ENCODE results near the gene ARL6IP5. TPM values are rescaled to one million over a fixed set of nuclear protein-coding genes. Genes with fewer than 3 reads are reported as not detected.

ARL6IP5 gene
- polyA plus RNA-seq, 2 donors, result 46.9 to 59.0 TPM

GRCh38 chr3:69096299-69096698, 11.6 kb downstream of the ARL6IP5 start:
- H3K27ac ChIP-seq (ENCODE audit: low read depth in 2 of 2, low read length in 1 of 2), result no peak overlapping the region
- H3K4me1 ChIP-seq (ENCODE audit: control insufficient read depth in 2 of 2, insufficient read depth in 2 of 2, low read length in 1 of 2), result peaks cover 2 to 6% of the 10 kb centered on the region in 2 donors
- H3K9me3 ChIP-seq (ENCODE audit: control insufficient read depth in 2 of 2, insufficient read depth in 1 of 2, low read depth in 1 of 2, low read length in 1 of 2), result no peaks in the 10 kb centered on the region
- H3K27me3 ChIP-seq (ENCODE audit: control insufficient read depth in 1 of 2, insufficient read depth in 2 of 2, low read length in 2 of 2), result no peaks in the 10 kb centered on the region
- no peaks in the 10 kb centered on the region for H3K36me3 ChIP-seq (ENCODE audit: control insufficient read depth in 2 of 2, insufficient read depth in 2 of 2, low read length in 1 of 2)
- WGBS, 2 donors, result 89 to 90% methylated on average over 2 to 5 of the region's 5 CpGs
- no peak overlapping the region for H3K4me3 ChIP-seq (ENCODE audit: low read depth in 1 of 2, low read length in 2 of 2)

- no peaks in the 10 kb centered on the region for H3K9me3 ChIP-seq (ENCODE audit: control insufficient read depth in 2 of 2, insufficient read depth in 1 of 2, low read depth in 1 of 2, low read length in 1 of 2)
- H3K27ac ChIP-seq (ENCODE audit: low read depth in 2 of 2, low read length in 1 of 2), result peak overlapping the region in 1 of 2 donors; percentile 7
- H3K4me3 ChIP-seq (ENCODE audit: low read depth in 1 of 2, low read length in 2 of 2), result no peak overlapping the region
- no peaks in the 10 kb centered on the region for H3K27me3 ChIP-seq (ENCODE audit: control insufficient read depth in 1 of 2, insufficient read depth in 2 of 2, low read length in 2 of 2)
- H3K4me1 ChIP-seq (ENCODE audit: control insufficient read depth in 2 of 2, insufficient read depth in 2 of 2, low read length in 1 of 2), result peaks cover 2 to 6% of the 10 kb centered on the region in 2 donors
- peaks cover 4 to 6% of the 10 kb centered on the region in 2 donors for H3K36me3 ChIP-seq (ENCODE audit: control insufficient read depth in 2 of 2, insufficient read depth in 2 of 2, low read length in 1 of 2)
- 79 to 86% methylated on average over 9 of the region's 9 CpGs for WGBS, 2 donors
Measured at GRCh38 chr3:69097407-69098086, 12.8 kb downstream of the ARL6IP5 start.

- Histone ChIP-seq H3K4me3 (ENCODE audit: low read depth in 1 of 2, low read length in 2 of 2) (no peak overlapping the region), H3K27ac (ENCODE audit: low read depth in 2 of 2, low read length in 1 of 2) (no peak overlapping the region), H3K36me3 (ENCODE audit: control insufficient read depth in 2 of 2, insufficient read depth in 2 of 2, low read length in 1 of 2) (peaks cover 11 to 12% of the 10 kb centered on the region in 2 donors), H3K4me1 (ENCODE audit: control insufficient read depth in 2 of 2, insufficient read depth in 2 of 2, low read length in 1 of 2) (no peaks in the 10 kb centered on the region), H3K27me3 (ENCODE audit: control insufficient read depth in 1 of 2, insufficient read depth in 2 of 2, low read length in 2 of 2) (no peaks in the 10 kb centered on the region), H3K9me3 (ENCODE audit: control insufficient read depth in 2 of 2, insufficient read depth in 1 of 2, low read depth in 1 of 2, low read length in 1 of 2) (no peaks in the 10 kb centered on the region)
- 91% methylated on average over 4 of the region's 4 CpGs for WGBS, 2 donors
Measured at GRCh38 chr3:69099576-69099975, 14.8 kb downstream of the ARL6IP5 start.

- H3K27ac ChIP-seq (ENCODE audit: low read depth in 2 of 2, low read length in 1 of 2), result no peak overlapping the region
- H3K9me3 ChIP-seq (ENCODE audit: control insufficient read depth in 2 of 2, insufficient read depth in 1 of 2, low read depth in 1 of 2, low read length in 1 of 2), result no peaks in the 10 kb centered on the region
- no peaks in the 10 kb centered on the region for H3K4me1 ChIP-seq (ENCODE audit: control insufficient read depth in 2 of 2, insufficient read depth in 2 of 2, low read length in 1 of 2)
- no peak overlapping the region for H3K4me3 ChIP-seq (ENCODE audit: low read depth in 1 of 2, low read length in 2 of 2)
- 90 to 96% methylated on average over 4 of the region's 4 CpGs for WGBS, 2 donors
- peaks cover 11 to 13% of the 10 kb centered on the region in 2 donors for H3K36me3 ChIP-seq (ENCODE audit: control insufficient read depth in 2 of 2, insufficient read depth in 2 of 2, low read length in 1 of 2)
- H3K27me3 ChIP-seq (ENCODE audit: control insufficient read depth in 1 of 2, insufficient read depth in 2 of 2, low read length in 2 of 2), result no peaks in the 10 kb centered on the region
Measured at GRCh38 chr3:69102384-69102783, 17.6 kb downstream of the ARL6IP5 start.

- WGBS, 2 donors, result 81 to 87% methylated on average over 3 of the region's 3 CpGs
- Histone ChIP-seq H3K36me3 (ENCODE audit: control insufficient read depth in 2 of 2, insufficient read depth in 2 of 2, low read length in 1 of 2) (peaks cover 11 to 13% of the 10 kb centered on the region in 2 donors), H3K27ac (ENCODE audit: low read depth in 2 of 2, low read length in 1 of 2) (no peak overlapping the region)
Measured at GRCh38 chr3:69103123-69103522, 18.4 kb downstream of the ARL6IP5 start.

GRCh38 chr3:69104586-69104985, 19.8 kb downstream of the ARL6IP5 start:
- no peak overlapping the region for H3K27ac ChIP-seq (ENCODE audit: low read depth in 2 of 2, low read length in 1 of 2)
- no peaks in the 10 kb centered on the region for H3K27me3 ChIP-seq (ENCODE audit: control insufficient read depth in 1 of 2, insufficient read depth in 2 of 2, low read length in 2 of 2)
- H3K4me3 ChIP-seq (ENCODE audit: low read depth in 1 of 2, low read length in 2 of 2), result no peak overlapping the region
- H3K9me3 ChIP-seq (ENCODE audit: control insufficient read depth in 2 of 2, insufficient read depth in 1 of 2, low read depth in 1 of 2, low read length in 1 of 2), result no peaks in the 10 kb centered on the region
- H3K4me1 ChIP-seq (ENCODE audit: control insufficient read depth in 2 of 2, insufficient read depth in 2 of 2, low read length in 1 of 2), result no peaks in the 10 kb centered on the region
- WGBS, 2 donors, result 76 to 77% methylated on average over 8 of the region's 8 CpGs
- H3K36me3 ChIP-seq (ENCODE audit: control insufficient read depth in 2 of 2, insufficient read depth in 2 of 2, low read length in 1 of 2), result peaks cover 11 to 13% of the 10 kb centered on the region in 2 donors

More at GRCh38 chr3:69103123-69103522, 18.4 kb downstream of the ARL6IP5 start:
- H3K4me3 ChIP-seq (ENCODE audit: low read depth in 1 of 2, low read length in 2 of 2), result no peak overlapping the region
- H3K4me1 ChIP-seq (ENCODE audit: control insufficient read depth in 2 of 2, insufficient read depth in 2 of 2, low read length in 1 of 2), result no peaks in the 10 kb centered on the region
- H3K9me3 ChIP-seq (ENCODE audit: control insufficient read depth in 2 of 2, insufficient read depth in 1 of 2, low read depth in 1 of 2, low read length in 1 of 2), result no peaks in the 10 kb centered on the region
- no peaks in the 10 kb centered on the region for H3K27me3 ChIP-seq (ENCODE audit: control insufficient read depth in 1 of 2, insufficient read depth in 2 of 2, low read length in 2 of 2)

GRCh38 chr3:69105320-69105719, 20.6 kb downstream of the ARL6IP5 start:
- Histone ChIP-seq H3K36me3 (ENCODE audit: control insufficient read depth in 2 of 2, insufficient read depth in 2 of 2, low read length in 1 of 2) (peaks cover 11 to 13% of the 10 kb centered on the region in 2 donors), H3K27ac (ENCODE audit: low read depth in 2 of 2, low read length in 1 of 2) (no peak overlapping the region), H3K4me1 (ENCODE audit: control insufficient read depth in 2 of 2, insufficient read depth in 2 of 2, low read length in 1 of 2) (no peaks in the 10 kb centered on the region), H3K9me3 (ENCODE audit: control insufficient read depth in 2 of 2, insufficient read depth in 1 of 2, low read depth in 1 of 2, low read length in 1 of 2) (no peaks in the 10 kb centered on the region), H3K27me3 (ENCODE audit: control insufficient read depth in 1 of 2, insufficient read depth in 2 of 2, low read length in 2 of 2) (no peaks in the 10 kb centered on the region), H3K4me3 (ENCODE audit: low read depth in 1 of 2, low read length in 2 of 2) (no peak overlapping the region)
- 47 to 52% methylated on average over 3 of the region's 3 CpGs for WGBS, 2 donors

GRCh38 chr3:69107841-69108240, 23.1 kb downstream of the ARL6IP5 start:
- Histone ChIP-seq H3K27ac (ENCODE audit: low read depth in 2 of 2, low read length in 1 of 2) (no peak overlapping the region), H3K36me3 (ENCODE audit: control insufficient read depth in 2 of 2, insufficient read depth in 2 of 2, low read length in 1 of 2) (peaks cover 6 to 8% of the 10 kb centered on the region in 2 donors), H3K9me3 (ENCODE audit: control insufficient read depth in 2 of 2, insufficient read depth in 1 of 2, low read depth in 1 of 2, low read length in 1 of 2) (no peaks in the 10 kb centered on the region), H3K4me3 (ENCODE audit: low read depth in 1 of 2, low read length in 2 of 2) (no peak overlapping the region), H3K4me1 (ENCODE audit: control insufficient read depth in 2 of 2, insufficient read depth in 2 of 2, low read length in 1 of 2) (no peaks in the 10 kb centered on the region), H3K27me3 (ENCODE audit: control insufficient read depth in 1 of 2, insufficient read depth in 2 of 2, low read length in 2 of 2) (no peaks in the 10 kb centered on the region)
- 68 to 77% methylated on average over 5 of the region's 5 CpGs for WGBS, 2 donors

- Histone ChIP-seq H3K9me3 (ENCODE audit: control insufficient read depth in 2 of 2, insufficient read depth in 1 of 2, low read depth in 1 of 2, low read length in 1 of 2) (no peaks in the 10 kb centered on the region), H3K36me3 (ENCODE audit: control insufficient read depth in 2 of 2, insufficient read depth in 2 of 2, low read length in 1 of 2) (peaks cover 4 to 8% of the 10 kb centered on the region in 2 donors), H3K27me3 (ENCODE audit: control insufficient read depth in 1 of 2, insufficient read depth in 2 of 2, low read length in 2 of 2) (no peaks in the 10 kb centered on the region), H3K27ac (ENCODE audit: low read depth in 2 of 2, low read length in 1 of 2) (no peak overlapping the region), H3K4me3 (ENCODE audit: low read depth in 1 of 2, low read length in 2 of 2) (no peak overlapping the region), H3K4me1 (ENCODE audit: control insufficient read depth in 2 of 2, insufficient read depth in 2 of 2, low read length in 1 of 2) (no peaks in the 10 kb centered on the region)
- 80% methylated on average over 5 of the region's 5 CpGs for WGBS, 2 donors
Measured at GRCh38 chr3:69108811-69109210, 24.1 kb downstream of the ARL6IP5 start.

GRCh38 chr3:69110941-69111546, 26.3 kb downstream of the ARL6IP5 start:
- H3K4me1 ChIP-seq (ENCODE audit: control insufficient read depth in 2 of 2, insufficient read depth in 2 of 2, low read length in 1 of 2), result no peaks in the 10 kb centered on the region
- no peaks in the 10 kb centered on the region for H3K36me3 ChIP-seq (ENCODE audit: control insufficient read depth in 2 of 2, insufficient read depth in 2 of 2, low read length in 1 of 2)
- H3K27ac ChIP-seq (ENCODE audit: low read depth in 2 of 2, low read length in 1 of 2), result no peak overlapping the region
- H3K27me3 ChIP-seq (ENCODE audit: control insufficient read depth in 1 of 2, insufficient read depth in 2 of 2, low read length in 2 of 2), result no peaks in the 10 kb centered on the region
- 76 to 80% methylated on average over 1 of the region's 1 CpG for WGBS, 2 donors
- H3K9me3 ChIP-seq (ENCODE audit: control insufficient read depth in 2 of 2, insufficient read depth in 1 of 2, low read depth in 1 of 2, low read length in 1 of 2), result no peaks in the 10 kb centered on the region
- no peak overlapping the region for H3K4me3 ChIP-seq (ENCODE audit: low read depth in 1 of 2, low read length in 2 of 2)
